Sigmoid colon (tissue), 7 donors: Measurements from ENCODE around the gene IREB2. TPM values are rescaled to one million over a fixed set of nuclear protein-coding genes. Genes with fewer than 3 reads are reported as not detected.
A peak's percentile ranks its signal among the peaks of the same experiment; 100 is the strongest.

Source experiments
- DNase-seq: peaks from one replicate; pipeline ENCODE4 v3.0.0-alpha.2; 2019
- H3K27ac ChIP-seq, 4 donors: fragments of 200-600 bp; sonication (generic); one replicate each; pipeline ENCODE4 v1.5.1; 2016 to 2019; ENCODE audit warnings: mild to moderate bottlenecking in 1 of 4
- H3K27me3 ChIP-seq, 3 donors: fragments of 200-600 bp; sonication (generic); one replicate each; pipeline ENCODE4 v1.5.1; 2019; ENCODE audit warnings: mild to moderate bottlenecking in 1 of 3
- H3K36me3 ChIP-seq, 4 donors: fragments of 200-600 bp; sonication (generic); one replicate each; pipeline ENCODE4 v1.5.1; 2016 to 2019
- H3K4me1 ChIP-seq, 4 donors: fragments of 200-600 bp; sonication (generic); one replicate each; pipeline ENCODE4 v1.5.1; 2017 to 2019
- H3K4me3 ChIP-seq, 4 donors: fragments of 200-600 bp; sonication (generic); one replicate each; pipeline ENCODE4 v1.5.1; 2017 to 2019; ENCODE audit warnings: mild to moderate bottlenecking in 2 of 4, moderate library complexity in 1 of 4
- H3K9me3 ChIP-seq, 4 donors: fragments of 200-600 bp in 3 of 4; sonication (generic) in 3 of 4; one replicate each; pipeline versions ENCODE4 v1.5.1 to v1.6.1; 2013 to 2019
- CTCF ChIP-seq, 4 experiments: fragments of 450-650 bp in 3 of 4; fragments of 200-600 bp in 1 of 4; IDR thresholded peaks; one replicate each; pipeline ENCODE4 v1.5.1; 2016 to 2019; ENCODE audit warnings: antibody characterized with exemption in 4 of 4, mild to moderate bottlenecking in 3 of 4, moderate library complexity in 2 of 4
- EP300 ChIP-seq, 4 donors: sonication (generic); formaldehyde crosslinking; IDR thresholded peaks; one replicate each; pipeline ENCODE4 v1.6.1; 2017; ENCODE audit warnings: antibody characterized with exemption in 4 of 4
- POLR2A ChIP-seq, 2 donors: fragments of 450-650 bp; IDR thresholded peaks; one replicate each; pipeline ENCODE4 v1.6.1; 2016; ENCODE audit warnings: antibody characterized with exemption in 2 of 2, mild to moderate bottlenecking in 2 of 2, moderate library complexity in 2 of 2
- POLR2AphosphoS5 ChIP-seq, 4 donors: sonication (generic); formaldehyde crosslinking; IDR thresholded peaks; one replicate each; pipeline ENCODE4 v1.6.1; 2017; ENCODE audit warnings: antibody characterized with exemption in 4 of 4
- WGBS, 2 donors: extraction: QIAGEN DNeasy Blood & Tissue Kit; methylation state at CpG; one replicate each; pipeline ENCODE4 v1.1.7; 2013; 5-methylcytosine and 5-hydroxymethylcytosine counted together
- intact Hi-C: fragments of 100-400 bp; cut with DNase I; formaldehyde crosslinking; loops from one replicate; pipeline ENCODE4 v1.15.1; 2023
- polyA plus RNA-seq, 3 donors: library from polyadenylated mRNA; stranded (reverse); fragments of 200-250 nt; gene quantifications; one replicate each; pipeline ENCODE4 v1.2.3, GENCODE V29; 2013
- total RNA-seq, 4 donors: library from RNA; depleted of rRNA; stranded (reverse); fragments of >200 nt; gene quantifications; one replicate each; pipeline ENCODE4 v1.1.0, GENCODE V29; 2016
- donor health status: healthy with polysubstance abuse.
- donor health status: Bipolar disorder and iron deficiency.
- donor health status: healthy.

IREB2 gene
- total RNA-seq (10 to 100 TPM; 28.4 to 42.1 (median 34.3) TPM), polyA plus RNA-seq (10 to 100 TPM; 12.6 to 17.9 (median 13.2) TPM)

GRCh38 chr15:78437762-78438618 is at the start of gene IREB2:
Gene IREB2 (plus strand): TSS chr15:78438216. CDS start chr15:78438338, 122 bp downstream.
- peak within 1 kb of the TSS; percentile 96 to 99 (median 96) for H3K27ac ChIP-seq
- peak; percentile 99 for DNase-seq
- WGBS, 2 donors: 0% methylated on average over 78 of the region's 78 CpGs
- no peaks in the 10 kb centered on the region for H3K27me3 ChIP-seq
- TF ChIP-seq POLR2AphosphoS5 (IDR thresholded peaks at IDR 0.05) (peak; percentile 52 to 76 (median 63)), POLR2A (IDR thresholded peaks at IDR 0.05) (peak; percentile 23 to 54), CTCF (IDR thresholded peaks at IDR 0.05) (no peak), EP300 (IDR thresholded peaks at IDR 0.05) (peak in 1 of 4 donors; percentile 33)
- intact Hi-C loops: loop anchor here (10.0 kb wide), 1 partner anchor 127 kb away; the partner anchor contains the start of gene CHRNA5
- H3K4me1 ChIP-seq: peaks cover 0 to 49% (median 45%) of the 10 kb centered on the region in 4 donors
- H3K36me3 ChIP-seq: peaks cover 0 to 32% (median 6%) of the 10 kb centered on the region in 4 donors
- H3K9me3 ChIP-seq: no peaks in the 10 kb centered on the region
- peak within 1 kb of the TSS; percentile 88 to 97 (median 91) for H3K4me3 ChIP-seq

- H3K27ac ChIP-seq: no peak overlapping the region
- TF ChIP-seq EP300 (IDR thresholded peaks at IDR 0.05) (no peak), POLR2AphosphoS5 (IDR thresholded peaks at IDR 0.05) (no peak), CTCF (IDR thresholded peaks at IDR 0.05) (no peak), POLR2A (IDR thresholded peaks at IDR 0.05) (no peak)
- H3K9me3 ChIP-seq: no peaks in the 10 kb centered on the region
- DNase-seq: no peak
- H3K4me3 ChIP-seq: no peak overlapping the region
- no peaks in the 10 kb centered on the region for H3K27me3 ChIP-seq
- H3K36me3 ChIP-seq: no peaks in the 10 kb centered on the region
- intact Hi-C loops: no loop called here
- 81 to 85% methylated on average over 12 of the region's 12 CpGs for WGBS, 2 donors
- H3K4me1 ChIP-seq: peaks cover 0 to 20% (median 16%) of the 10 kb centered on the region in 4 donors
Measured at GRCh38 chr15:78388865-78389264, 49.2 kb upstream of the IREB2 start.

- WGBS, 2 donors: 70 to 87% methylated on average over 7 of the region's 7 CpGs
- Histone ChIP-seq H3K4me1 (peaks cover 0 to 20% (median 16%) of the 10 kb centered on the region in 4 donors), H3K36me3 (no peaks in the 10 kb centered on the region), H3K4me3 (no peak overlapping the region), H3K27ac (no peak overlapping the region), H3K27me3 (no peaks in the 10 kb centered on the region), H3K9me3 (no peaks in the 10 kb centered on the region)
- no peak for DNase-seq
- intact Hi-C loops: no loop called here
- no peak for TF ChIP-seq EP300 (IDR thresholded peaks at IDR 0.05)
- TF ChIP-seq CTCF (IDR thresholded peaks at IDR 0.05): no peak
- TF ChIP-seq POLR2AphosphoS5 (IDR thresholded peaks at IDR 0.05): no peak
- TF ChIP-seq POLR2A (IDR thresholded peaks at IDR 0.05): no peak
Measured at GRCh38 chr15:78389322-78389721, 48.7 kb upstream of the IREB2 start.

- 87 to 92% methylated on average over 2 of the region's 2 CpGs for WGBS, 2 donors
- H3K9me3 ChIP-seq: no peaks in the 10 kb centered on the region
- H3K4me1 ChIP-seq: peaks cover 0 to 20% (median 16%) of the 10 kb centered on the region in 4 donors
- H3K36me3 ChIP-seq: no peaks in the 10 kb centered on the region
- no peak for DNase-seq
- TF ChIP-seq CTCF (IDR thresholded peaks at IDR 0.05) (no peak), POLR2A (IDR thresholded peaks at IDR 0.05) (no peak), EP300 (IDR thresholded peaks at IDR 0.05) (no peak), POLR2AphosphoS5 (IDR thresholded peaks at IDR 0.05) (no peak)
- no peak overlapping the region for H3K4me3 ChIP-seq
- H3K27me3 ChIP-seq: no peaks in the 10 kb centered on the region
- intact Hi-C loops: no loop called here
- no peak overlapping the region for H3K27ac ChIP-seq
Measured at GRCh38 chr15:78389738-78390137, 48.3 kb upstream of the IREB2 start.
